ENCODE results near the gene AKR1C1.

GRCh38 chr10:4990217-4990616, 27.0 kb downstream of the AKR1C1 start:
- TF ChIP-seq CTCF (conservative IDR thresholded peaks at IDR 0.05) (no peak), ZFX (IDR thresholded peaks at IDR 0.05) (no peak)
